BE2C (cell line): ENCODE data around the gene CABP5.

Experiments used
- DNase-seq: peaks from one replicate; pipeline ENCODE4 v3.0.0-alpha.2; 2020
- H3K27me3 ChIP-seq: fragments of 250-450 bp; sonication (Bioruptor Pico); 2 replicates; pipeline ENCODE4 v1.5.1; 2020; ENCODE audit warnings: mild to moderate bottlenecking
- H3K36me3 ChIP-seq: fragments of 250-450 bp; sonication (Bioruptor Pico); 2 replicates; pipeline ENCODE4 v1.5.1; 2020; ENCODE audit warnings: mild to moderate bottlenecking
- H3K4me1 ChIP-seq: fragments of 250-450 bp; sonication (Bioruptor Pico); 2 replicates; pipeline ENCODE4 v1.5.1; 2020
- H3K4me3 ChIP-seq: 2 replicates; pipeline ENCODE4 v1.5.1; 2011; ENCODE audit warnings: low read depth, low read length
- H3K9me3 ChIP-seq: fragments of 250-450 bp; sonication (Bioruptor Pico); 2 replicates; pipeline ENCODE4 v1.5.1; 2020
- TF ChIP-seq, protein P1 (sequence below): IDR thresholded peaks from 2 replicates; pipeline ENCODE4 v1.5.1; 2012; ENCODE audit warnings: mild to moderate bottlenecking, low read depth, low read length

Gene CABP5

DNA sequence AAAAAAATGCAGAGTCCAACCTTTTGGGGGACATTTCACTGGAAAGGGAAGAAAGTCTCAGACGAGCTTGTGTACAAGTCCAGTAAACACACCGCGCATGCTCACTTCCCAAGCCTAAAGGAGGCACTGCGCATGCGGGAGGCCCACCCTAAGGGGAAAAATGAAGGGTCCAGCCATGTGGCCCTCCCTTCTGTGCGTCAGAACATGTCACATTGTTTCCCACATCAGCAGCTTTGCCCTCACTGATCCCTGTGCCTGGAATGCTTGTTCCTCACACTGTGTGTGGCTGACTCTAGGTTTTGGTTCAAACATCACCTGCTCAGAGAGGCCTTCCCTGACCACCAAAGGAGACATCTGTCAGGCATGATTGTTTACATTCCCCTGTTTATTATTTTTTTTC lies 45.1 kb downstream of the CABP5 start:
- H3K4me1 ChIP-seq, result no peaks in the 10 kb centered on the region
- no peaks in the 10 kb centered on the region for H3K36me3 ChIP-seq
- H3K9me3 ChIP-seq, result no peaks in the 10 kb centered on the region
- no peak for DNase-seq
- H3K4me3 ChIP-seq, result no peak overlapping the region
- no peaks in the 10 kb centered on the region for H3K27me3 ChIP-seq
- TF ChIP-seq, protein P1, sequence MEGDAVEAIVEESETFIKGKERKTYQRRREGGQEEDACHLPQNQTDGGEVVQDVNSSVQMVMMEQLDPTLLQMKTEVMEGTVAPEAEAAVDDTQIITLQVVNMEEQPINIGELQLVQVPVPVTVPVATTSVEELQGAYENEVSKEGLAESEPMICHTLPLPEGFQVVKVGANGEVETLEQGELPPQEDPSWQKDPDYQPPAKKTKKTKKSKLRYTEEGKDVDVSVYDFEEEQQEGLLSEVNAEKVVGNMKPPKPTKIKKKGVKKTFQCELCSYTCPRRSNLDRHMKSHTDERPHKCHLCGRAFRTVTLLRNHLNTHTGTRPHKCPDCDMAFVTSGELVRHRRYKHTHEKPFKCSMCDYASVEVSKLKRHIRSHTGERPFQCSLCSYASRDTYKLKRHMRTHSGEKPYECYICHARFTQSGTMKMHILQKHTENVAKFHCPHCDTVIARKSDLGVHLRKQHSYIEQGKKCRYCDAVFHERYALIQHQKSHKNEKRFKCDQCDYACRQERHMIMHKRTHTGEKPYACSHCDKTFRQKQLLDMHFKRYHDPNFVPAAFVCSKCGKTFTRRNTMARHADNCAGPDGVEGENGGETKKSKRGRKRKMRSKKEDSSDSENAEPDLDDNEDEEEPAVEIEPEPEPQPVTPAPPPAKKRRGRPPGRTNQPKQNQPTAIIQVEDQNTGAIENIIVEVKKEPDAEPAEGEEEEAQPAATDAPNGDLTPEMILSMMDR, result no peak

DNA sequence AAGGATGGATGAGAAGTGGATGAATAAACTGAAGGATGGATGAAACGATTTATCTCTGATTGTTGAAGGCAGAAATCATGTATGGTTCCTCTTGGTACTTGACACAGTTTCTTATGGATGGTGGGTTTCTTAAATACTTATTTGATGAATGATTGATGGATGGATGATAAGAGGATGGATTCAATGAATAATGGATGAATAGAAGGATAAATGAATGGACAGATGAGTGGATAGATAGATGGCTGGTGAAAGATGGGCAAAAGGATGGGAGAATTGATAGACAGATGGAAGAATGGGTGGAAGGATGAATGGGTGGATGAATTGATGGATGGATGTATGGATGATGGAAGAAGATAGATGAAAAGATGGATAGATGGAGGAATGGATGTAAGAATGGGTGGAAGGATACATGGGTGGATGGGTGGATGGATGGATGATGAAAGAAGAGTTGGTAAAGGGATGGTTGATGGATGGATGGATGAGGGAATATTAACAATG lies 47.6 kb downstream of the CABP5 start:
- H3K27me3 ChIP-seq, result peaks cover 3% of the 10 kb centered on the region; the same call in 1 of the 2 replicates

DNA sequence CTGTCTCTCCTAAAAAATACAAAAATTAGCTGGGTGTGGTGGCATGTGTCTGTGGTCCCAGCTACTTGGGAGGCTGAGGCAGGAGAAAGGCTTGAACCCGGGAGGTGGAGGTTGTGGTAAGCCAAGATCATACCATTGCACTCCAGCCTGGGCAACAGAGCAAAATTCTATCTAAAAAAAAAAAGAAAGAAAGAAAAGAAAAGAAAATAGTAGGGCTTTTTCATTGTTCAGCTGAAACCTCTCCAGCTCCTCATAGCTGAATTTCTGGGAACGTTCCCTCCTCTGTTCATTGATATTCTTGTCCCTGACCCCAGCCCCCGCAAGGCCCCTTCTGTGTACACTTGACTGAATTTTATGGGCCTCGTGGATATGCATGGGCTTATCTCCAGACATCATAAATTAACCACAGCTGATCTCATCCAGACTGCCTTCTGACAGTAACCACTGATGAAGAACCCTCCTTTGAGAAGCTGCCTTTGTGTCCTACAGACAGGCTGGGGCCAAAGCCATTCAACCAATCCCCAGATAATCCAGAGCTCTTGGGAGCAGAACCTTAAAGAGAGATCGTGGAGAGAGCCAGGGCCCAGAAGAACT lies 49.6 kb downstream of the CABP5 start, which contains the start of gene ELSPBP1:
TSS of gene ELSPBP1 (plus strand) at position 424 of the 594 bp plus-strand sequence. CDS start 14,036 bp downstream, outside the sequence.
- Histone ChIP-seq H3K27me3 (peaks cover 11% of the 10 kb centered on the region; the same call in 1 of the 2 replicates), H3K36me3 (no peaks in the 10 kb centered on the region), H3K4me3 (no peak within 1 kb of the TSS), H3K4me1 (no peaks in the 10 kb centered on the region), H3K9me3 (no peaks in the 10 kb centered on the region)
- TF ChIP-seq, protein P1, result no peak
- no peak for DNase-seq

More for the DNA sequence above, 47.6 kb downstream of the CABP5 start:
- H3K36me3 ChIP-seq, result no peaks in the 10 kb centered on the region
- TF ChIP-seq, protein P1, result no peak
- H3K4me1 ChIP-seq, result no peaks in the 10 kb centered on the region
- DNase-seq, result no peak
- H3K9me3 ChIP-seq, result no peaks in the 10 kb centered on the region
- no peak overlapping the region for H3K4me3 ChIP-seq

DNA sequence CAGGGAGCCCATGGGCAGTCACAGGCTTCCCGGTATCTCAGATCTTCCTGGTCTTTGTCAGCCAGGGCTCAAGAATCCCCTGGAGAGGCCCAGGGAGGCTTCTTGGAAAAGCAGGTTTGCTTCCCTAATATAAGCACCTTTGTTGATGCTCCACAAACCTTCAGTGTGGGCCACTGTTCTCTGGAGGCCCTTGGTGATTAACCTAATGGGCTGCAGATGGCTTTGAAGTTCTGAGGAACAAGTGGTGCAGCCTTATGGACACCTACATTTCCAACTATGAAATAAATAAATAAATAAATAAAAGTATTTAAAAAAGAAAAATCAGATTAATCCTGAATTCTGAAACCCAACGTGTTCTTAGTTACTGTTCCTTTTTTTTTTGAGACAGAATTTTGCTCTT lies 51.8 kb downstream of the CABP5 start, which contains the start of gene BSPH1:
TSS of gene BSPH1 (minus strand) at position 101 of the 400 bp plus-strand sequence. CDS start at position 12, 89 bp downstream.
- no peak for DNase-seq
- H3K9me3 ChIP-seq, result no peaks in the 10 kb centered on the region
- H3K27me3 ChIP-seq, result peaks cover 18% of the 10 kb centered on the region; the same call in 1 of the 2 replicates
- no peaks in the 10 kb centered on the region for H3K4me1 ChIP-seq
- no peaks in the 10 kb centered on the region for H3K36me3 ChIP-seq
- no peak within 1 kb of the TSS for H3K4me3 ChIP-seq
- TF ChIP-seq, protein P1, result no peak

DNA sequence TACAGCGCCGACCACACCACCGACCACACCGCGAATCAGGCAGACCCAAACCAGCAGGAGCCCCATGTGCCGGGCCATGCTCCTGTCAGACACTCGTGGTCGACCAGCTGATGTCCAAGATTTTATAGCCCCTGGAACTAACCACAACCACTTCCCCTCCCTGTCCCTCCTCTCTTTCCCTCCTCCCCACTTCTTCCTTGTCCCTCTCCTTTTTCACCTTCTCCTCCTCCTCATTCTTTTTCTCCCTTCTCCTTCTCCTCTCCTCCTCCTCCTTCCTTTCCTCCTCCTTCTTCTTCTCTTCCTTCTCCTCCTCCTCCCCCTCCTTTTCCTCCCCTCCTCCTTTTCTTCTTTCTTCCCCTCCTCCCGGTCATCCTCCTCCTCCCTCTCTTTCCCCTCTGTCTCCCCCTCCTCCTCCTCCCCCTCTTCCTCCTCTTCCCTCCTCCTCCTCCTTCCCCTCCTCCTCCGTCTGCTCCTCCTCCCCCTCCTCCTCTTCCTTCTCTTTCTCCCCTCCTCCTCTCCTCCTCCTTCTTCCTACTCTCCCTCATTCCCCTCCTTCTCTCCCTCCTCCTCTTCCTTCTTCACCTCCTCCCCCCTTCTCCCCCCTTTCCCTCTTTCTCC lies 52.6 kb downstream of the CABP5 start:
- Histone ChIP-seq H3K27me3 (peaks cover 21% of the 10 kb centered on the region; the same call in 1 of the 2 replicates), H3K36me3 (no peaks in the 10 kb centered on the region), H3K4me3 (no peak overlapping the region), H3K9me3 (no peaks in the 10 kb centered on the region), H3K4me1 (no peaks in the 10 kb centered on the region)
- DNase-seq, result no peak
- TF ChIP-seq, protein P1, result no peak
